ENCODE results near the gene DLG3. TPM values are rescaled to one million over a fixed set of nuclear protein-coding genes. Genes with fewer than 3 reads are reported as not detected.

DLG3 gene
- total RNA-seq, 1 experiment from 2014 or later = 48.4 TPM

DNA sequence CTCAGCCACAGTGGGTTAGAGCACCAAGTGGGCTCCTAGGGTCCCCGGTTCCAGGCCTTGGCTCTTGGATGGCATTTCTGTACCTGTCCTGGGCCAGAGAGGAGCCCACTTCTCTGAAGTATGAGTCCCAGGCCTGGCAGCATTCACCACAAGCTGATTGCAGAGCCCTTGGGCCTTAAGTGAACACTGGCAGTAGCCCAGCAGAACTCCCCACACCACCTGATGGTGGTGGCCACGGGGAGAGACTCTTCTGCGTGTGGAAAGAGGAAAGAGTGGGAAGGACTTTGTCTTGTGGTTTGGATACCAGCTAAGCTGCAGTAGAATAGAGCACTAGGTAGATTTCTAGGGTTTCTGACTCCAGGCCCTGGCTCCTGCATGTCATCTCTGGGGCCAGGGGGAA lies 104.8 kb downstream of the DLG3 start:
- Histone ChIP-seq H3K79me2 (ENCODE audit: insufficient read depth, low read length) (no peaks in the 10 kb centered on the region), H3K27me3 (ENCODE audit: insufficient read depth, low read length) (no peaks in the 10 kb centered on the region), H4K20me1 (ENCODE audit: insufficient read depth) (no peaks in the 10 kb centered on the region), H3K4me3 (replicated peaks in 1 of 2; ENCODE audit: low read depth in 1 of 2, low read length in 2 of 2) (no peak overlapping the region), H3K27ac (ENCODE audit: low read depth, low read length) (no peak overlapping the region), H3K4me1 (ENCODE audit: control insufficient read depth in 1 of 2, insufficient read depth in 2 of 2, low read length in 2 of 2) (peaks cover 0 to 3% of the 10 kb centered on the region in 2 experiments; a peak in 2 of 4 replicates), H3K36me3 (ENCODE audit: control insufficient read depth in 1 of 2, insufficient read depth in 2 of 2, low read length in 2 of 2) (no peaks in the 10 kb centered on the region), H3K9me3 (ENCODE audit: control insufficient read depth in 1 of 2, insufficient read depth in 1 of 2, low read depth in 1 of 2, low read length in 2 of 2) (no peaks in the 10 kb centered on the region), H2AFZ (ENCODE audit: low read depth, low read length, poor library complexity, severe bottlenecking) (no peak overlapping the region), H3K9ac (ENCODE audit: low read length) (no peak overlapping the region), H3K9me2 (ENCODE audit: insufficient read depth) (no peaks in the 10 kb centered on the region), H3K4me2 (ENCODE audit: low read length) (no peak overlapping the region)
- DNase-seq (ENCODE audit: low read depth, low spot score) = no peak
- CTCF ChIA-PET = no interaction called here
- BruUV-seq (replicated peaks) = no TSS peak
- POLR2A ChIA-PET = no interaction called here
- TF ChIP-seq CBX3 (IDR thresholded peaks at IDR 0.05; ENCODE audit: low read depth) = no peak
- TF ChIP-seq JUND (IDR thresholded peaks at IDR 0.05) = no peak
- TF ChIP-seq, protein P1, sequence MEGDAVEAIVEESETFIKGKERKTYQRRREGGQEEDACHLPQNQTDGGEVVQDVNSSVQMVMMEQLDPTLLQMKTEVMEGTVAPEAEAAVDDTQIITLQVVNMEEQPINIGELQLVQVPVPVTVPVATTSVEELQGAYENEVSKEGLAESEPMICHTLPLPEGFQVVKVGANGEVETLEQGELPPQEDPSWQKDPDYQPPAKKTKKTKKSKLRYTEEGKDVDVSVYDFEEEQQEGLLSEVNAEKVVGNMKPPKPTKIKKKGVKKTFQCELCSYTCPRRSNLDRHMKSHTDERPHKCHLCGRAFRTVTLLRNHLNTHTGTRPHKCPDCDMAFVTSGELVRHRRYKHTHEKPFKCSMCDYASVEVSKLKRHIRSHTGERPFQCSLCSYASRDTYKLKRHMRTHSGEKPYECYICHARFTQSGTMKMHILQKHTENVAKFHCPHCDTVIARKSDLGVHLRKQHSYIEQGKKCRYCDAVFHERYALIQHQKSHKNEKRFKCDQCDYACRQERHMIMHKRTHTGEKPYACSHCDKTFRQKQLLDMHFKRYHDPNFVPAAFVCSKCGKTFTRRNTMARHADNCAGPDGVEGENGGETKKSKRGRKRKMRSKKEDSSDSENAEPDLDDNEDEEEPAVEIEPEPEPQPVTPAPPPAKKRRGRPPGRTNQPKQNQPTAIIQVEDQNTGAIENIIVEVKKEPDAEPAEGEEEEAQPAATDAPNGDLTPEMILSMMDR (IDR thresholded peaks at IDR 0.05 in 2 of 3, conservative IDR thresholded peaks at IDR 0.05 in 1 of 3; ENCODE audit: borderline replicate concordance in 1 of 3, insufficient read depth in 1 of 3, low read depth in 2 of 3, low read length in 2 of 3) = no peak
- TF ChIP-seq, protein P2, sequence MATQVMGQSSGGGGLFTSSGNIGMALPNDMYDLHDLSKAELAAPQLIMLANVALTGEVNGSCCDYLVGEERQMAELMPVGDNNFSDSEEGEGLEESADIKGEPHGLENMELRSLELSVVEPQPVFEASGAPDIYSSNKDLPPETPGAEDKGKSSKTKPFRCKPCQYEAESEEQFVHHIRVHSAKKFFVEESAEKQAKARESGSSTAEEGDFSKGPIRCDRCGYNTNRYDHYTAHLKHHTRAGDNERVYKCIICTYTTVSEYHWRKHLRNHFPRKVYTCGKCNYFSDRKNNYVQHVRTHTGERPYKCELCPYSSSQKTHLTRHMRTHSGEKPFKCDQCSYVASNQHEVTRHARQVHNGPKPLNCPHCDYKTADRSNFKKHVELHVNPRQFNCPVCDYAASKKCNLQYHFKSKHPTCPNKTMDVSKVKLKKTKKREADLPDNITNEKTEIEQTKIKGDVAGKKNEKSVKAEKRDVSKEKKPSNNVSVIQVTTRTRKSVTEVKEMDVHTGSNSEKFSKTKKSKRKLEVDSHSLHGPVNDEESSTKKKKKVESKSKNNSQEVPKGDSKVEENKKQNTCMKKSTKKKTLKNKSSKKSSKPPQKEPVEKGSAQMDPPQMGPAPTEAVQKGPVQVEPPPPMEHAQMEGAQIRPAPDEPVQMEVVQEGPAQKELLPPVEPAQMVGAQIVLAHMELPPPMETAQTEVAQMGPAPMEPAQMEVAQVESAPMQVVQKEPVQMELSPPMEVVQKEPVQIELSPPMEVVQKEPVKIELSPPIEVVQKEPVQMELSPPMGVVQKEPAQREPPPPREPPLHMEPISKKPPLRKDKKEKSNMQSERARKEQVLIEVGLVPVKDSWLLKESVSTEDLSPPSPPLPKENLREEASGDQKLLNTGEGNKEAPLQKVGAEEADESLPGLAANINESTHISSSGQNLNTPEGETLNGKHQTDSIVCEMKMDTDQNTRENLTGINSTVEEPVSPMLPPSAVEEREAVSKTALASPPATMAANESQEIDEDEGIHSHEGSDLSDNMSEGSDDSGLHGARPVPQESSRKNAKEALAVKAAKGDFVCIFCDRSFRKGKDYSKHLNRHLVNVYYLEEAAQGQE (IDR thresholded peaks at IDR 0.05; ENCODE audit: low read depth) = no peak
- no peak for TF ChIP-seq EZH2 (IDR thresholded peaks at IDR 0.05)
- TF ChIP-seq, protein P3, sequence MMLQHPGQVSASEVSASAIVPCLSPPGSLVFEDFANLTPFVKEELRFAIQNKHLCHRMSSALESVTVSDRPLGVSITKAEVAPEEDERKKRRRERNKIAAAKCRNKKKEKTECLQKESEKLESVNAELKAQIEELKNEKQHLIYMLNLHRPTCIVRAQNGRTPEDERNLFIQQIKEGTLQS (IDR thresholded peaks at IDR 0.05) = no peak
- TF ChIP-seq POLR2A (IDR thresholded peaks at IDR 0.05; ENCODE audit: borderline replicate concordance, extremely low read depth, insufficient read depth, insufficient read length) = no peak
- TF ChIP-seq, protein P4, sequence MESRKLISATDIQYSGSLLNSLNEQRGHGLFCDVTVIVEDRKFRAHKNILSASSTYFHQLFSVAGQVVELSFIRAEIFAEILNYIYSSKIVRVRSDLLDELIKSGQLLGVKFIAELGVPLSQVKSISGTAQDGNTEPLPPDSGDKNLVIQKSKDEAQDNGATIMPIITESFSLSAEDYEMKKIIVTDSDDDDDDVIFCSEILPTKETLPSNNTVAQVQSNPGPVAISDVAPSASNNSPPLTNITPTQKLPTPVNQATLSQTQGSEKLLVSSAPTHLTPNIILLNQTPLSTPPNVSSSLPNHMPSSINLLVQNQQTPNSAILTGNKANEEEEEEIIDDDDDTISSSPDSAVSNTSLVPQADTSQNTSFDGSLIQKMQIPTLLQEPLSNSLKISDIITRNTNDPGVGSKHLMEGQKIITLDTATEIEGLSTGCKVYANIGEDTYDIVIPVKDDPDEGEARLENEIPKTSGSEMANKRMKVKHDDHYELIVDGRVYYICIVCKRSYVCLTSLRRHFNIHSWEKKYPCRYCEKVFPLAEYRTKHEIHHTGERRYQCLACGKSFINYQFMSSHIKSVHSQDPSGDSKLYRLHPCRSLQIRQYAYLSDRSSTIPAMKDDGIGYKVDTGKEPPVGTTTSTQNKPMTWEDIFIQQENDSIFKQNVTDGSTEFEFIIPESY (IDR thresholded peaks at IDR 0.05; ENCODE audit: extremely low read depth, insufficient replicate concordance, low read length) = no peak
- no peak for TF ChIP-seq SP1 (IDR thresholded peaks at IDR 0.05; ENCODE audit: low read depth)
- intact Hi-C loops (cut with micrococcal nuclease) = no loop called here
- ATAC-seq = no peak
- RAD21 ChIA-PET (ENCODE audit: low non-redundant PET in 1 of 2, low total read pairs in 2 of 2, uncharacterized antibody in 2 of 2, unreplicated experiment in 2 of 2) = no interaction called here
